Left renal cortex interstitium (tissue), 4 donors: ENCODE data around the gene ZYX. TPM values are rescaled to one million over a fixed set of nuclear protein-coding genes. Genes with fewer than 3 reads are reported as not detected.

Experiments
- DNase-seq, 4 donors: peaks; one replicate each; pipeline ENCODE4 v3.0.0-alpha.2; 2013; ENCODE audit warnings: low read depth in 4 of 4, low spot score in 2 of 4, missing footprints in 1 of 4
- polyA plus RNA-seq, 4 donors: library from polyadenylated mRNA; unstranded; fragments of 120-200 nt; gene quantifications; one replicate each; pipeline ENCODE4 v1.2.1, GENCODE V29; 2013; ENCODE audit not compliant: insufficient read length in 4 of 4

The ZYX gene
- polyA plus RNA-seq, 4 donors: 61.8 to 112 (median 96.6) TPM

GRCh38 chr7:143361552-143362130 lies 19.5 kb upstream of the ZYX start:
- DNase-seq: no peak

- no peak for DNase-seq
Observed at GRCh38 chr7:143362131-143363015, 18.8 kb upstream of the ZYX start, which contains the start of gene FAM131B. Gene FAM131B (minus strand): TSS chr7:143362713. CDS start chr7:143362603, 110 bp downstream.

- DNase-seq: no peak
Observed at GRCh38 chr7:143363016-143363937, 17.9 kb upstream of the ZYX start.

- DNase-seq: no peak
Observed at GRCh38 chr7:143367972-143368371, 13.2 kb upstream of the ZYX start.

- no peak for DNase-seq
Observed at GRCh38 chr7:143368387-143368786, 12.8 kb upstream of the ZYX start.

- DNase-seq: no peak
Observed at GRCh38 chr7:143369678-143370651, 11.2 kb upstream of the ZYX start.

- no peak for DNase-seq
Observed at GRCh38 chr7:143372070-143372469, 9.1 kb upstream of the ZYX start.

- DNase-seq: no peak
Observed at GRCh38 chr7:143373255-143373794, 7.8 kb upstream of the ZYX start.

- no peak for DNase-seq
Observed at GRCh38 chr7:143374561-143374960, 6.6 kb upstream of the ZYX start.

GRCh38 chr7:143375298-143376034 lies 5.7 kb upstream of the ZYX start:
- no peak for DNase-seq

- no peak for DNase-seq
Observed at GRCh38 chr7:143376396-143376795, 4.7 kb upstream of the ZYX start.

- no peak for DNase-seq
Observed at GRCh38 chr7:143379611-143380259, 1.4 kb upstream of the ZYX start.

GRCh38 chr7:143380260-143380645 lies 892 bp upstream of the ZYX start:
- DNase-seq: peak; percentile 80 to 88 (median 83)

- DNase-seq: peak in 3 of 4 donors; percentile 49 to 67 (median 57)
Observed at GRCh38 chr7:143381427-143382125, 431 bp downstream of the ZYX start.

- no peak for DNase-seq
Observed at GRCh38 chr7:143382126-143382790, 1.1 kb downstream of the ZYX start.

- no peak for DNase-seq
Observed at GRCh38 chr7:143382791-143383641, 1.9 kb downstream of the ZYX start.
